Large intestine (tissue), 3 donors: ENCODE measurements around the gene KCNQ1OT1. TPM values are rescaled to one million over a fixed set of nuclear protein-coding genes. Genes with fewer than 3 reads are reported as not detected.
A peak's percentile ranks its signal among the peaks of the same experiment; 100 is the strongest.

Source experiments
- DNase-seq, 2 donors: peaks; one replicate each; pipeline versions ENCODE4 v3.0.0 to v3.0.0-alpha.2; 2013
- H3K27ac ChIP-seq: one replicate; pipeline ENCODE4 v1.5.1; 2013; ENCODE audit warnings: low read length
- H3K27me3 ChIP-seq: 2 replicates; pipeline ENCODE4 v1.6.1; 2013; ENCODE audit warnings: low read length; ENCODE audit not compliant: control insufficient read depth, insufficient read depth
- H3K36me3 ChIP-seq: 2 replicates; pipeline ENCODE4 v1.6.1; 2013; ENCODE audit warnings: low read length; ENCODE audit not compliant: control insufficient read depth, insufficient read depth
- H3K4me1 ChIP-seq: one replicate; pipeline ENCODE4 v1.6.1; 2013; ENCODE audit warnings: low read length; ENCODE audit not compliant: control insufficient read depth, insufficient read depth
- H3K4me3 ChIP-seq: one replicate; pipeline ENCODE4 v1.5.1; 2013; ENCODE audit warnings: low read length
- H3K9me3 ChIP-seq: one replicate; pipeline ENCODE4 v1.6.1; 2013; ENCODE audit warnings: mild to moderate bottlenecking, low read depth, low read length, moderate library complexity; ENCODE audit not compliant: control insufficient read depth
- WGBS: methylation state at CpG from one replicate; pipeline ENCODE4 v1.1.5; 2013; ENCODE audit warnings: low lambda C conversion rate; ENCODE audit not compliant: insufficient coverage; 5-methylcytosine and 5-hydroxymethylcytosine counted together
- polyA plus RNA-seq: library from polyadenylated mRNA; unstranded; fragments of 120-200 nt; gene quantifications from one replicate; pipeline ENCODE4 v1.2.1, GENCODE V29; 2013

Gene KCNQ1OT1
- polyA plus RNA-seq, 1 donor = 2.8 TPM

DNA sequence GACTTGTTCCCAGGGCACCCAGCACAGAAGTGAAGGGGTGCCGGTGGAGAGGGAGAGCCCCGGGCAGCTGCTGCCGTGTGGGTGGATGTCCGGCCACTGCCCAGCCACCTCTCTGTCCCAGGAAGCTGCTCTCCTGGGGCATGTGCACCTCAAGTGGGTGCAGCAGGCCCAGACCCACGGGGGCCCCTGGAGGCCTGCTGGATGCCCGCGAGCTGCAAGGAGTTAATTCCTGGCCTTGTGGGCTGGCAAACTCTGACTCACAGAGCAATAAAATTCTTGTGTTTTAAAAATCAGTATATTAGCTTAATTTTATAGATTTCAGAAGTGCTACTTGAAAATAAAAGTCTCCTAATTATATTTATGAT is 37.4 kb upstream of the KCNQ1OT1 start:
- Histone ChIP-seq H3K27me3 (no peaks in the 10 kb centered on the region), H3K4me3 (no peak overlapping the region), H3K27ac (peak overlapping the region; percentile 47), H3K36me3 (no peaks in the 10 kb centered on the region), H3K4me1 (peaks cover 76% of the 10 kb centered on the region), H3K9me3 (peaks cover 6% of the 10 kb centered on the region)
- WGBS = no CpG with 5 or more reads among the region's 7 CpGs
- peak in 1 of 2 donors; percentile 31 for DNase-seq

DNA sequence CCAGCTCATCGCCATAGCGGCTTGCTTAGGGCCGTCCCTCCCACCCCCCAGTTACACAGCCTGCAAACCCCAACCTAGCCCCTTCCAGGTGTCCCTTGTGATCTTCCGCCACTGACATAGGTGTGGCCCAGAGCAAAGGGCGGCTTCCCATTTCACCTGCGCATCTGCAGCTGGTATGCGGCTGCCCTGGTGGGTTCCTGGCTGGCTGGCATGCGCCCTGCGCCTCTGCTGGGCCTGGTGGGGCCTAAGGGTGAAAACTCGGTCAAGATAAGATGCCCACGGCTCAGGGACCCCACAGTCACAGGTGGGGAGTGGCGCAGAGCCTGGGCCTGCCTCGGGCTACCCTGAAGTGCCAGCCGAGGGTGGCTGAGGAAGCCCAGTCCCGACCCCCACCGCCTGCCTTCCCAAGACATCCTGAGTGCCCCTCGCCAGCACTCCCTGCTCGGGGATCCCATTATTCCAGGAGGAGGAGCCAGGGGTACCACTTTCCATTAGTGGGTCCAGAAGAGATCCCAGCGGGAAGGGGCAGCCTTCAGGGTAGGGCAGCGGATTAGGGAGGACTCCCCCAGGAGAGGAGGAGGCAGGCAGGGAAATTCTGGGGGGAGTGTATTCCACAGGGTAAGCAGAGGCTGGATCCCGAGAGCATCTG is 36.9 kb upstream of the KCNQ1OT1 start:
- no CpG with 5 or more reads among the region's 21 CpGs for WGBS
- Histone ChIP-seq H3K4me1 (peaks cover 75% of the 10 kb centered on the region), H3K27ac (peak overlapping the region; percentile 47), H3K27me3 (no peaks in the 10 kb centered on the region), H3K36me3 (no peaks in the 10 kb centered on the region), H3K4me3 (no peak overlapping the region), H3K9me3 (peaks cover 6% of the 10 kb centered on the region)
- peak; percentile 81 to 85 for DNase-seq

- peaks cover 76% of the 10 kb centered on the region for H3K4me1 ChIP-seq
Observed at GRCh38 chr11:2735053-2735589, 35.3 kb upstream of the KCNQ1OT1 start.

GRCh38 chr11:2734181-2735052 is 34.6 kb upstream of the KCNQ1OT1 start:
- Histone ChIP-seq H3K36me3 (no peaks in the 10 kb centered on the region), H3K4me1 (peaks cover 76% of the 10 kb centered on the region), H3K27ac (no peak overlapping the region), H3K27me3 (no peaks in the 10 kb centered on the region), H3K9me3 (peaks cover 2% of the 10 kb centered on the region), H3K4me3 (no peak overlapping the region)
- DNase-seq = no peak
- no CpG with 5 or more reads among the region's 32 CpGs for WGBS

More at GRCh38 chr11:2735053-2735589, 35.3 kb upstream of the KCNQ1OT1 start:
- no peaks in the 10 kb centered on the region for H3K27me3 ChIP-seq
- no peak for DNase-seq
- peaks cover 2% of the 10 kb centered on the region for H3K9me3 ChIP-seq
- H3K27ac ChIP-seq = no peak overlapping the region
- no peak overlapping the region for H3K4me3 ChIP-seq
- no CpG with 5 or more reads among the region's 12 CpGs for WGBS
- no peaks in the 10 kb centered on the region for H3K36me3 ChIP-seq

- H3K27me3 ChIP-seq = no peaks in the 10 kb centered on the region
- DNase-seq = no peak
- no CpG with 5 or more reads among the region's 12 CpGs for WGBS
- H3K9me3 ChIP-seq = peaks cover 2% of the 10 kb centered on the region
- no peak overlapping the region for H3K27ac ChIP-seq
- H3K4me3 ChIP-seq = no peak overlapping the region
- no peaks in the 10 kb centered on the region for H3K36me3 ChIP-seq
- H3K4me1 ChIP-seq = peaks cover 77% of the 10 kb centered on the region
Observed at GRCh38 chr11:2732940-2733628, 33.3 kb upstream of the KCNQ1OT1 start.

DNA sequence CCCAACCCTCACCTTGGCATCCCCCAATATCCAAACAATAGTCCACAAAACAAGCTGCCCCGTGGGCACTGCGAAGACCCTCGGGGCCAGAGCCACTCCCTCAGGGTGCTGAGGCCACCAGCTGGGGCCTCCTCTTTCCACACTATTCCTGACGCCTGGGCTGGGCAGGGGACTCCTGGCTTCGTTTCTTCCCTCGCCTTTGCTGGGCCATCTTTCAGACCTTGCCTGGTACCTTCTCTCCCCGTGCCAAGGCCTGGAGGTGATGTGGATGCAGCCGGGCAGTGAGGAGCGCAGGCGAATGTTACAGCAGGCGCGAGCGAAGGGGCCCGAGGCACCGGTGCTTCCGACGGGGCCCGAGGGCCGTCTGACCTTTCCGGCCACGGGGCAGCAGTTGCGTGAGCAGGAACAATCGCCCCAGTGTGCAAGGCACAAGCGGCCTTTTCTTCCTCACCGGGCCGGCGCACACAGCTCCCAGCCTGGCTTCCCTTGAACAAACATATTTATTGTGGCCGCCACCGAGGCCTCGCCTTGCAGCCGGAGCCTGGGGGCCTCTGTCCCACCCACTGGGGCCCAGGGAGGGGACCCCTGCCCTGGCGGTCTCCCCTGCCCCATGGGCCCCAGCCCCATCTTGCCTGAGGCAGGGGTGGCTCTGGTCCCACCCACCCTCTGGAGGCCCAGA is 32.6 kb upstream of the KCNQ1OT1 start:
- no peaks in the 10 kb centered on the region for H3K36me3 ChIP-seq
- no peak overlapping the region for H3K27ac ChIP-seq

GRCh38 chr11:2731130-2732125 is 31.6 kb upstream of the KCNQ1OT1 start:
- Histone ChIP-seq H3K27me3 (no peaks in the 10 kb centered on the region), H3K4me1 (peaks cover 77% of the 10 kb centered on the region), H3K27ac (peak overlapping the region; percentile 53), H3K36me3 (no peaks in the 10 kb centered on the region), H3K4me3 (no peak overlapping the region), H3K9me3 (peaks cover 6% of the 10 kb centered on the region)
- WGBS = no CpG with 5 or more reads among the region's 28 CpGs
- no peak for DNase-seq

More for the DNA sequence above, 32.6 kb upstream of the KCNQ1OT1 start:
- Histone ChIP-seq H3K27me3 (no peaks in the 10 kb centered on the region), H3K4me3 (no peak overlapping the region), H3K4me1 (peaks cover 77% of the 10 kb centered on the region), H3K9me3 (peaks cover 2% of the 10 kb centered on the region)
- WGBS = no CpG with 5 or more reads among the region's 32 CpGs
- DNase-seq = no peak

- peak in 1 of 2 donors; percentile 72 for DNase-seq
- Histone ChIP-seq H3K27me3 (no peaks in the 10 kb centered on the region), H3K4me3 (no peak overlapping the region), H3K27ac (peak overlapping the region; percentile 53), H3K4me1 (peaks cover 75% of the 10 kb centered on the region), H3K36me3 (no peaks in the 10 kb centered on the region), H3K9me3 (peaks cover 6% of the 10 kb centered on the region)
- WGBS = no CpG with 5 or more reads among the region's 16 CpGs
Observed at GRCh38 chr11:2730272-2731129, 30.7 kb upstream of the KCNQ1OT1 start.
